ENCODE measurements around the gene LRMDA. TPM values are rescaled to one million over a fixed set of nuclear protein-coding genes. Genes with fewer than 3 reads are reported as not detected.

The LRMDA gene
- polyA plus RNA-seq, 2 of the 4 experiments (the other 2 are of a cell fraction), result 4.6 to 5.2 TPM

DNA sequence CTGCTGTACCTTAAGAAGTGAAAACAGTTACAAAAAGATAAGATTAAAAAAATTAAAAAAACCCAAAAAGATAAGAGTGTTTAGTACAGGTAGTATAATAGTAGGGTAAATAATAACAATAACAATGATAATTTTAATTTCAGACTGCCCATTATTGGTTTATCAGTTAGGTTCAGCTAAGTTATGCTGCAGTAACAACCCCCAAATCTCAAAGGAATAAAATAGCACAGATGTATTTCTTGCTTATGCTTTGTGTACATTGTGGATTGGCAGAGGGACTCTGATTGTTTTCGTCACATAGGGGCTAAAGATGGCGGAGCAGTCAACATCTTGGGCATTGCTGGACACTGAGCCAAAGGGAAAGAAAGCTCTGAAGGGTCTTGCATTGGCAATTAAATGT, 264.6 kb downstream of the LRMDA start:
- H3K27ac ChIP-seq, result no peak overlapping the region
- peaks cover 17% of the 10 kb centered on the region for H3K9me3 ChIP-seq
- TF ChIP-seq SMC3 (IDR thresholded peaks at IDR 0.05), result no peak
- TF ChIP-seq, protein P1, sequence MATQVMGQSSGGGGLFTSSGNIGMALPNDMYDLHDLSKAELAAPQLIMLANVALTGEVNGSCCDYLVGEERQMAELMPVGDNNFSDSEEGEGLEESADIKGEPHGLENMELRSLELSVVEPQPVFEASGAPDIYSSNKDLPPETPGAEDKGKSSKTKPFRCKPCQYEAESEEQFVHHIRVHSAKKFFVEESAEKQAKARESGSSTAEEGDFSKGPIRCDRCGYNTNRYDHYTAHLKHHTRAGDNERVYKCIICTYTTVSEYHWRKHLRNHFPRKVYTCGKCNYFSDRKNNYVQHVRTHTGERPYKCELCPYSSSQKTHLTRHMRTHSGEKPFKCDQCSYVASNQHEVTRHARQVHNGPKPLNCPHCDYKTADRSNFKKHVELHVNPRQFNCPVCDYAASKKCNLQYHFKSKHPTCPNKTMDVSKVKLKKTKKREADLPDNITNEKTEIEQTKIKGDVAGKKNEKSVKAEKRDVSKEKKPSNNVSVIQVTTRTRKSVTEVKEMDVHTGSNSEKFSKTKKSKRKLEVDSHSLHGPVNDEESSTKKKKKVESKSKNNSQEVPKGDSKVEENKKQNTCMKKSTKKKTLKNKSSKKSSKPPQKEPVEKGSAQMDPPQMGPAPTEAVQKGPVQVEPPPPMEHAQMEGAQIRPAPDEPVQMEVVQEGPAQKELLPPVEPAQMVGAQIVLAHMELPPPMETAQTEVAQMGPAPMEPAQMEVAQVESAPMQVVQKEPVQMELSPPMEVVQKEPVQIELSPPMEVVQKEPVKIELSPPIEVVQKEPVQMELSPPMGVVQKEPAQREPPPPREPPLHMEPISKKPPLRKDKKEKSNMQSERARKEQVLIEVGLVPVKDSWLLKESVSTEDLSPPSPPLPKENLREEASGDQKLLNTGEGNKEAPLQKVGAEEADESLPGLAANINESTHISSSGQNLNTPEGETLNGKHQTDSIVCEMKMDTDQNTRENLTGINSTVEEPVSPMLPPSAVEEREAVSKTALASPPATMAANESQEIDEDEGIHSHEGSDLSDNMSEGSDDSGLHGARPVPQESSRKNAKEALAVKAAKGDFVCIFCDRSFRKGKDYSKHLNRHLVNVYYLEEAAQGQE (IDR thresholded peaks at IDR 0.05), result no peak
- TF ChIP-seq TFCP2L1 (CRISPR knock-in tag; IDR thresholded peaks at IDR 0.05), result no peak
- TF ChIP-seq NPAS2 (CRISPR knock-in tag; IDR thresholded peaks at IDR 0.05; ENCODE audit: borderline replicate concordance), result no peak
- TF ChIP-seq, protein P2, sequence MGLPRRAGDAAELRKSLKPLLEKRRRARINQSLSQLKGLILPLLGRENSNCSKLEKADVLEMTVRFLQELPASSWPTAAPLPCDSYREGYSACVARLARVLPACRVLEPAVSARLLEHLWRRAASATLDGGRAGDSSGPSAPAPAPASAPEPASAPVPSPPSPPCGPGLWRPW (IDR thresholded peaks at IDR 0.05), result no peak
- TF ChIP-seq, protein P3, sequence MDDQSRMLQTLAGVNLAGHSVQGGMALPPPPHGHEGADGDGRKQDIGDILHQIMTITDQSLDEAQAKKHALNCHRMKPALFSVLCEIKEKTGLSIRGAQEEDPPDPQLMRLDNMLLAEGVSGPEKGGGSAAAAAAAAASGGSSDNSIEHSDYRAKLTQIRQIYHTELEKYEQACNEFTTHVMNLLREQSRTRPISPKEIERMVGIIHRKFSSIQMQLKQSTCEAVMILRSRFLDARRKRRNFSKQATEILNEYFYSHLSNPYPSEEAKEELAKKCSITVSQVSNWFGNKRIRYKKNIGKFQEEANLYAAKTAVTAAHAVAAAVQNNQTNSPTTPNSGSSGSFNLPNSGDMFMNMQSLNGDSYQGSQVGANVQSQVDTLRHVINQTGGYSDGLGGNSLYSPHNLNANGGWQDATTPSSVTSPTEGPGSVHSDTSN (IDR thresholded peaks at IDR 0.05), result no peak
- TF ChIP-seq ZNF302 (CRISPR knock-in tag; IDR thresholded peaks at IDR 0.05), result no peak
- TF ChIP-seq, protein P4, sequence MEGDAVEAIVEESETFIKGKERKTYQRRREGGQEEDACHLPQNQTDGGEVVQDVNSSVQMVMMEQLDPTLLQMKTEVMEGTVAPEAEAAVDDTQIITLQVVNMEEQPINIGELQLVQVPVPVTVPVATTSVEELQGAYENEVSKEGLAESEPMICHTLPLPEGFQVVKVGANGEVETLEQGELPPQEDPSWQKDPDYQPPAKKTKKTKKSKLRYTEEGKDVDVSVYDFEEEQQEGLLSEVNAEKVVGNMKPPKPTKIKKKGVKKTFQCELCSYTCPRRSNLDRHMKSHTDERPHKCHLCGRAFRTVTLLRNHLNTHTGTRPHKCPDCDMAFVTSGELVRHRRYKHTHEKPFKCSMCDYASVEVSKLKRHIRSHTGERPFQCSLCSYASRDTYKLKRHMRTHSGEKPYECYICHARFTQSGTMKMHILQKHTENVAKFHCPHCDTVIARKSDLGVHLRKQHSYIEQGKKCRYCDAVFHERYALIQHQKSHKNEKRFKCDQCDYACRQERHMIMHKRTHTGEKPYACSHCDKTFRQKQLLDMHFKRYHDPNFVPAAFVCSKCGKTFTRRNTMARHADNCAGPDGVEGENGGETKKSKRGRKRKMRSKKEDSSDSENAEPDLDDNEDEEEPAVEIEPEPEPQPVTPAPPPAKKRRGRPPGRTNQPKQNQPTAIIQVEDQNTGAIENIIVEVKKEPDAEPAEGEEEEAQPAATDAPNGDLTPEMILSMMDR (IDR thresholded peaks at IDR 0.05), result no peak
- no peak for TF ChIP-seq MYC (IDR thresholded peaks at IDR 0.05; ENCODE audit: borderline replicate concordance, low read length)
- no peak for TF ChIP-seq POLR2A (IDR thresholded peaks at IDR 0.05; ENCODE audit: low read length)
- TF ChIP-seq CHD2 (IDR thresholded peaks at IDR 0.05; ENCODE audit: low read length, partially characterized antibody), result no peak
- no peak for TF ChIP-seq MAFK (IDR thresholded peaks at IDR 0.05; ENCODE audit: partially characterized antibody)
- TF ChIP-seq RNF2 (IDR thresholded peaks at IDR 0.05; ENCODE audit: borderline replicate concordance, low read depth), result no peak
- TF ChIP-seq RAD21 (conservative IDR thresholded peaks at IDR 0.05 in 1 of 2, IDR thresholded peaks at IDR 0.05 in 1 of 2), result no peak
- TF ChIP-seq, protein P5, sequence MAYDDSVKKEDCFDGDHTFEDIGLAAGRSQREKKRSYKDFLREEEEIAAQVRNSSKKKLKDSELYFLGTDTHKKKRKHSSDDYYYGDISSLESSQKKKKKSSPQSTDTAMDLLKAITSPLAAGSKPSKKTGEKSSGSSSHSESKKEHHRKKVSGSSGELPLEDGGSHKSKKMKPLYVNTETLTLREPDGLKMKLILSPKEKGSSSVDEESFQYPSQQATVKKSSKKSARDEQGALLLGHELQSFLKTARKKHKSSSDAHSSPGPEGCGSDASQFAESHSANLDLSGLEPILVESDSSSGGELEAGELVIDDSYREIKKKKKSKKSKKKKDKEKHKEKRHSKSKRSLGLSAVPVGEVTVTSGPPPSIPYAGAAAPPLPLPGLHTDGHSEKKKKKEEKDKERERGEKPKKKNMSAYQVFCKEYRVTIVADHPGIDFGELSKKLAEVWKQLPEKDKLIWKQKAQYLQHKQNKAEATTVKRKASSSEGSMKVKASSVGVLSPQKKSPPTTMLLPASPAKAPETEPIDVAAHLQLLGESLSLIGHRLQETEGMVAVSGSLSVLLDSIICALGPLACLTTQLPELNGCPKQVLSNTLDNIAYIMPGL (CRISPR knock-in tag; IDR thresholded peaks at IDR 0.05; ENCODE audit: borderline replicate concordance), result no peak
- no peak for TF ChIP-seq CBX2 (IDR thresholded peaks at IDR 0.05; ENCODE audit: borderline replicate concordance, low read depth)
- no peak for TF ChIP-seq HDAC2 (IDR thresholded peaks at IDR 0.05)
- TF ChIP-seq JUNB (IDR thresholded peaks at IDR 0.05), result no peak
- TF ChIP-seq, protein P6, sequence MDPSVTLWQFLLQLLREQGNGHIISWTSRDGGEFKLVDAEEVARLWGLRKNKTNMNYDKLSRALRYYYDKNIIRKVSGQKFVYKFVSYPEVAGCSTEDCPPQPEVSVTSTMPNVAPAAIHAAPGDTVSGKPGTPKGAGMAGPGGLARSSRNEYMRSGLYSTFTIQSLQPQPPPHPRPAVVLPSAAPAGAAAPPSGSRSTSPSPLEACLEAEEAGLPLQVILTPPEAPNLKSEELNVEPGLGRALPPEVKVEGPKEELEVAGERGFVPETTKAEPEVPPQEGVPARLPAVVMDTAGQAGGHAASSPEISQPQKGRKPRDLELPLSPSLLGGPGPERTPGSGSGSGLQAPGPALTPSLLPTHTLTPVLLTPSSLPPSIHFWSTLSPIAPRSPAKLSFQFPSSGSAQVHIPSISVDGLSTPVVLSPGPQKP (IDR thresholded peaks at IDR 0.05; ENCODE audit: low read depth, low read length), result no peak
- CTCF ChIA-PET, result no interaction called here
- 51% methylated on average over 2 of the region's 2 CpGs for WGBS (ENCODE audit: missing lambda C conversion rate)
- ATAC-seq (no peak), FAIRE-seq (no peak), DNase-seq (ENCODE audit: low read depth in 1 of 2, low spot score in 1 of 2) (no peak)
- no peaks in the 10 kb centered on the region for H3K4me1 ChIP-seq
- no peak overlapping the region for H3K4me2 ChIP-seq
- no peak overlapping the region for H3K4me3 ChIP-seq
- POLR2A ChIA-PET, result no interaction called here

Measured in A549 (cell line).